Fibroblast of villous mesenchyme (primary cell): ENCODE measurements around the gene MCTP2. TPM values are rescaled to one million over a fixed set of nuclear protein-coding genes. Genes with fewer than 3 reads are reported as not detected.

Experiments used
- DNase-seq: peaks from one replicate; pipeline ENCODE4 v3.0.0-alpha.2; 2010; ENCODE audit warnings: low read depth
- H3K4me3 ChIP-seq: 2 replicates; pipeline ENCODE4 v1.5.1; 2011; ENCODE audit warnings: low read depth, mild to moderate bottlenecking, low read length
- CTCF ChIP-seq: IDR thresholded peaks from 2 replicates; pipeline ENCODE4 v1.5.1; 2012; ENCODE audit warnings: low read depth, mild to moderate bottlenecking, low read length; ENCODE audit not compliant: insufficient read depth
- total RNA-seq: library from RNA; depleted of rRNA; stranded (reverse); fragments of >200 nt; gene quantifications from 2 replicates; pipeline ENCODE4 v1.2.3, GENCODE V29; 2012

MCTP2 gene
- total RNA-seq, 1 donor = 2.2 TPM

- DNase-seq = no peak
- H3K4me3 ChIP-seq = no peak overlapping the region
- no peak for TF ChIP-seq CTCF
Measured at GRCh38 chr15:94457661-94458060, 226.3 kb downstream of the MCTP2 start.

- no peak for TF ChIP-seq CTCF
- no peak for DNase-seq
- H3K4me3 ChIP-seq = no peak overlapping the region
Measured at GRCh38 chr15:94460624-94461023, 229.3 kb downstream of the MCTP2 start.

GRCh38 chr15:94467034-94467433 lies 235.7 kb downstream of the MCTP2 start:
- no peak overlapping the region for H3K4me3 ChIP-seq
- TF ChIP-seq CTCF = no peak
- no peak for DNase-seq

- DNase-seq = no peak
- no peak for TF ChIP-seq CTCF
- no peak overlapping the region for H3K4me3 ChIP-seq
Measured at GRCh38 chr15:94470492-94470891, 239.1 kb downstream of the MCTP2 start.

- no peak for DNase-seq
- H3K4me3 ChIP-seq = no peak overlapping the region
- TF ChIP-seq CTCF = no peak
Measured at GRCh38 chr15:94476686-94477085, 245.3 kb downstream of the MCTP2 start.

- no peak for DNase-seq
- no peak overlapping the region for H3K4me3 ChIP-seq
- no peak for TF ChIP-seq CTCF
Measured at GRCh38 chr15:94477913-94478553, 246.7 kb downstream of the MCTP2 start.

- no peak for TF ChIP-seq CTCF
- no peak for DNase-seq
- no peak overlapping the region for H3K4me3 ChIP-seq
Measured at GRCh38 chr15:94478763-94479162, 247.4 kb downstream of the MCTP2 start.
